Endothelial cell of umbilical vein (primary cell): ENCODE data around the gene BHLHE23.

Experiments used
- JUN ChIP-seq: IDR thresholded peaks from 2 replicates; pipeline ENCODE4 v1.6.1; 2011; ENCODE audit warnings: borderline replicate concordance, low read depth; ENCODE audit not compliant: insufficient read length, insufficient read depth
- POLR2A ChIP-seq: IDR thresholded peaks from 2 replicates; pipeline ENCODE4 v1.6.1; 2012; ENCODE audit warnings: low read depth, mild to moderate bottlenecking, control low read depth, low read length
- POLR2AphosphoS5 ChIP-seq: IDR thresholded peaks from 2 replicates; pipeline ENCODE4 v1.6.1; 2012; ENCODE audit warnings: low read depth, mild to moderate bottlenecking, control low read depth, low read length, moderate library complexity; ENCODE audit not compliant: insufficient read depth
- TF ChIP-seq, protein P1 (sequence below): IDR thresholded peaks from 2 replicates; pipeline ENCODE4 v1.6.1; 2011; ENCODE audit not compliant: insufficient read depth, insufficient read length
- TF ChIP-seq, protein P2 (sequence below), 2 donors: IDR thresholded peaks; 1 replicate in 1 of 2; 2 replicates in 1 of 2; pipeline ENCODE4 v1.5.1; 2011; ENCODE audit warnings: low read length in 2 of 2, mild to moderate bottlenecking in 2 of 2, moderate library complexity in 2 of 2, control low read depth in 1 of 2, inconsistent platforms in 1 of 2, low read depth in 1 of 2; ENCODE audit not compliant: insufficient read depth in 1 of 2; ENCODE audit errors: extremely low read depth in 1 of 2

DNA sequence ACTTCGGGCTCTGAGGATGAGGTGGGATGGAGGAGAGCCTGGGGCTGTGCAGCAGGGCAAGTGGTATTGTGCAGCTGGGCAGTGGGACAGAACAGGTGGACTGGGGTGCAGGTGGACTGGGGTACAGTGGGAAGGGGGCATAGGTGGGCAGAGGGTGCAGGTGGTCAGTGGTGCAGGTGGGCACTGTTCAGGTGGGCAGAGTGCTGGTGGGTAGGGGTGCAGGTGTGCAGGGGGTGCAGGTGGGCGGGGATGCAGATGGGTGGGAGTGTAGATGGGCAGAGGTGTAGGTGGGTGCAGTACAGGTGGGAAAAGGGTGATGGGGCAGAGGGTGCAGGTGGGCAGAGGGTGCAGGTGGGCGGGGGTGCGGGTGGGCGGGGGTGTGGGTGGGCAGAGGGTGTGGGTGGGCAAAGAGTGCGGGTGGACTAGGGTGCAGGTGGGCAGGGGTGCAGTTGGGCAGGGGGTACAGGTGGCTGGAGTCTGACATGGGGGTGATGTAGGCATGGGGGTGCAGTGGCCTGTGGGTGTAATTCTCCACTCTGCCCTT is 20.4 kb downstream of the BHLHE23 start:
- TF ChIP-seq, protein P1, sequence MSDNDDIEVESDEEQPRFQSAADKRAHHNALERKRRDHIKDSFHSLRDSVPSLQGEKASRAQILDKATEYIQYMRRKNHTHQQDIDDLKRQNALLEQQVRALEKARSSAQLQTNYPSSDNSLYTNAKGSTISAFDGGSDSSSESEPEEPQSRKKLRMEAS, result no peak
- TF ChIP-seq JUN, result no peak
- TF ChIP-seq, protein P2, sequence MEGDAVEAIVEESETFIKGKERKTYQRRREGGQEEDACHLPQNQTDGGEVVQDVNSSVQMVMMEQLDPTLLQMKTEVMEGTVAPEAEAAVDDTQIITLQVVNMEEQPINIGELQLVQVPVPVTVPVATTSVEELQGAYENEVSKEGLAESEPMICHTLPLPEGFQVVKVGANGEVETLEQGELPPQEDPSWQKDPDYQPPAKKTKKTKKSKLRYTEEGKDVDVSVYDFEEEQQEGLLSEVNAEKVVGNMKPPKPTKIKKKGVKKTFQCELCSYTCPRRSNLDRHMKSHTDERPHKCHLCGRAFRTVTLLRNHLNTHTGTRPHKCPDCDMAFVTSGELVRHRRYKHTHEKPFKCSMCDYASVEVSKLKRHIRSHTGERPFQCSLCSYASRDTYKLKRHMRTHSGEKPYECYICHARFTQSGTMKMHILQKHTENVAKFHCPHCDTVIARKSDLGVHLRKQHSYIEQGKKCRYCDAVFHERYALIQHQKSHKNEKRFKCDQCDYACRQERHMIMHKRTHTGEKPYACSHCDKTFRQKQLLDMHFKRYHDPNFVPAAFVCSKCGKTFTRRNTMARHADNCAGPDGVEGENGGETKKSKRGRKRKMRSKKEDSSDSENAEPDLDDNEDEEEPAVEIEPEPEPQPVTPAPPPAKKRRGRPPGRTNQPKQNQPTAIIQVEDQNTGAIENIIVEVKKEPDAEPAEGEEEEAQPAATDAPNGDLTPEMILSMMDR (IDR thresholded peaks at IDR 0.05; ENCODE audit: extremely low read depth in 1 of 2, insufficient read depth in 1 of 2, low read depth in 1 of 2, low read length in 2 of 2), result no peak
- TF ChIP-seq POLR2A, result no peak
- no peak for TF ChIP-seq POLR2AphosphoS5
